Esophagus muscularis mucosa (tissue), 4 donors: Measurements from ENCODE around the gene DRD3.

Experiments used
- EP300 ChIP-seq: sonication (generic); formaldehyde crosslinking; IDR thresholded peaks from one replicate; pipeline ENCODE4 v1.6.1; 2017; ENCODE audit warnings: antibody characterized with exemption
- POLR2A ChIP-seq: fragments of 450-650 bp; IDR thresholded peaks from one replicate; pipeline ENCODE4 v1.6.1; 2017; ENCODE audit warnings: antibody characterized with exemption, moderate library complexity, mild to moderate bottlenecking, low read depth
- TF ChIP-seq, protein P1 (sequence below), 3 experiments: fragments of 200-600 bp in 2 of 3; fragments of 450-650 bp in 1 of 3; sonication (generic) in 2 of 3; IDR thresholded peaks; one replicate each; pipeline ENCODE4 v1.5.1; 2017 to 2019; ENCODE audit warnings: antibody characterized with exemption in 3 of 3, mild to moderate bottlenecking in 2 of 3, moderate library complexity in 1 of 3

GRCh38 chr3:114127517-114127916, 51.3 kb downstream of the DRD3 start:
- TF ChIP-seq, protein P1, sequence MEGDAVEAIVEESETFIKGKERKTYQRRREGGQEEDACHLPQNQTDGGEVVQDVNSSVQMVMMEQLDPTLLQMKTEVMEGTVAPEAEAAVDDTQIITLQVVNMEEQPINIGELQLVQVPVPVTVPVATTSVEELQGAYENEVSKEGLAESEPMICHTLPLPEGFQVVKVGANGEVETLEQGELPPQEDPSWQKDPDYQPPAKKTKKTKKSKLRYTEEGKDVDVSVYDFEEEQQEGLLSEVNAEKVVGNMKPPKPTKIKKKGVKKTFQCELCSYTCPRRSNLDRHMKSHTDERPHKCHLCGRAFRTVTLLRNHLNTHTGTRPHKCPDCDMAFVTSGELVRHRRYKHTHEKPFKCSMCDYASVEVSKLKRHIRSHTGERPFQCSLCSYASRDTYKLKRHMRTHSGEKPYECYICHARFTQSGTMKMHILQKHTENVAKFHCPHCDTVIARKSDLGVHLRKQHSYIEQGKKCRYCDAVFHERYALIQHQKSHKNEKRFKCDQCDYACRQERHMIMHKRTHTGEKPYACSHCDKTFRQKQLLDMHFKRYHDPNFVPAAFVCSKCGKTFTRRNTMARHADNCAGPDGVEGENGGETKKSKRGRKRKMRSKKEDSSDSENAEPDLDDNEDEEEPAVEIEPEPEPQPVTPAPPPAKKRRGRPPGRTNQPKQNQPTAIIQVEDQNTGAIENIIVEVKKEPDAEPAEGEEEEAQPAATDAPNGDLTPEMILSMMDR (IDR thresholded peaks at IDR 0.05): no peak
- no peak for TF ChIP-seq POLR2A
- TF ChIP-seq EP300: no peak
